Measurements from ENCODE around the gene KSR2. TPM values are rescaled to one million over a fixed set of nuclear protein-coding genes. Genes with fewer than 3 reads are reported as not detected.
A peak's percentile ranks its signal among the peaks of the same experiment; 100 is the strongest.
"Not testable (repeated sequence)": the region's sequence is repeated elsewhere in the genome, so short reads cannot be mapped to it uniquely, and the experiment has no call there.

Gene KSR2
- total and polyA plus RNA-seq, 7 donors, result under 0.01 to 0.04 (median 0.02) TPM; not detected in 2

DNA sequence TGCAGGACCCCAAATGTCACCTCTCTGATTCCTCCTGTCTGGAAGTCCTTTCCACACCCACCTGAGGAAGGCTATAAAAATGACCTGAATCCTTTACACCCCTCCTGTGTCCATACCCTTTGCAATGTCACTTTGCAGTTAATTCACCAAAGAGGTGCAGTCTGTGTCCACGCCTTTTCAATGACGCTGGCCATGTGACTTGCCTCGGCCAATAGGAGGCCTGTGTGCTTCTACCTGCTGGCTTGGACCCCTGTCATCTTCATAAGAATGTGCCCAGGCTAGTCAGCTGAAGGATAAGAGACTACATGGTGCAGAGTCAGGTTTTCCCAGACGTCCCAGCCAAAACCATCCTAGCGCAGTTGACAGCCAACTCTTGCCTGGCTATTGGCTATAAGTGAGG lies 101.4 kb downstream of the KSR2 start:
- no peaks in the 10 kb centered on the region for H3K9me3 ChIP-seq
- intact Hi-C loops (cut with DNase I), result no loop called here
- WGBS, 3 donors, result 61 to 80% (median 70%) methylated on average over 5 of the region's 5 CpGs
- H3K36me3 ChIP-seq (ENCODE audit: insufficient read depth in 1 of 2, low read depth in 1 of 2), result no peaks in the 10 kb centered on the region
- ATAC-seq, result no peak
- H3K27me3 ChIP-seq (ENCODE audit: insufficient read depth in 3 of 3, low read length in 2 of 3), result no peaks in the 10 kb centered on the region
- no peak for DNase-seq
- H3K27ac ChIP-seq, result no peak overlapping the region
- no peaks in the 10 kb centered on the region for H3K4me1 ChIP-seq
- TF ChIP-seq, protein P1, sequence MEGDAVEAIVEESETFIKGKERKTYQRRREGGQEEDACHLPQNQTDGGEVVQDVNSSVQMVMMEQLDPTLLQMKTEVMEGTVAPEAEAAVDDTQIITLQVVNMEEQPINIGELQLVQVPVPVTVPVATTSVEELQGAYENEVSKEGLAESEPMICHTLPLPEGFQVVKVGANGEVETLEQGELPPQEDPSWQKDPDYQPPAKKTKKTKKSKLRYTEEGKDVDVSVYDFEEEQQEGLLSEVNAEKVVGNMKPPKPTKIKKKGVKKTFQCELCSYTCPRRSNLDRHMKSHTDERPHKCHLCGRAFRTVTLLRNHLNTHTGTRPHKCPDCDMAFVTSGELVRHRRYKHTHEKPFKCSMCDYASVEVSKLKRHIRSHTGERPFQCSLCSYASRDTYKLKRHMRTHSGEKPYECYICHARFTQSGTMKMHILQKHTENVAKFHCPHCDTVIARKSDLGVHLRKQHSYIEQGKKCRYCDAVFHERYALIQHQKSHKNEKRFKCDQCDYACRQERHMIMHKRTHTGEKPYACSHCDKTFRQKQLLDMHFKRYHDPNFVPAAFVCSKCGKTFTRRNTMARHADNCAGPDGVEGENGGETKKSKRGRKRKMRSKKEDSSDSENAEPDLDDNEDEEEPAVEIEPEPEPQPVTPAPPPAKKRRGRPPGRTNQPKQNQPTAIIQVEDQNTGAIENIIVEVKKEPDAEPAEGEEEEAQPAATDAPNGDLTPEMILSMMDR (IDR thresholded peaks at IDR 0.05), result no peak
- H3K4me3 ChIP-seq, result no peak overlapping the region

DNA sequence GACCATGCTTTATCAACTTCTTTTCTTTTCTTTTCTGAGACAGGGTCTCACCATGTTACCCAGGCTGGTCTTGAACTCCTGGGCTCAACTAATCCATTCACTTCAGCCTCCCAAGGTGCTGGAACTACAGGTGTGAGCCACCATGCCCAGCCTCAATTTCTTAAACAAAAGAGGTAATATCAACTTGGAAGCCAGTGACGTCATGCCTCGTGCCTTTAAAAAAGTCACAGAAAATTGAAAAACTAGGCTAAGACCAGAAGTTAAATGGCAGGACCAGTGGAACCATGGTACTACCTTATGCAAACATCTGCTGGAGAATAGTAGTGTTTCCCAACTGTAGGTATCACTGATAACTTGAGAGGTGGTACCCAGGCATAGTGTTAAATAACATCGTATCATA lies 103.3 kb downstream of the KSR2 start:
- TF ChIP-seq, protein P1 (IDR thresholded peaks at IDR 0.05), result no peak
- Histone ChIP-seq H3K36me3 (ENCODE audit: insufficient read depth in 1 of 2, low read depth in 1 of 2) (no peaks in the 10 kb centered on the region), H3K27ac (no peak overlapping the region), H3K4me1 (no peaks in the 10 kb centered on the region), H3K27me3 (ENCODE audit: insufficient read depth in 3 of 3, low read length in 2 of 3) (no peaks in the 10 kb centered on the region), H3K9me3 (no peaks in the 10 kb centered on the region), H3K4me3 (no peak overlapping the region)
- intact Hi-C loops (cut with DNase I), result no loop called here
- ATAC-seq (no peak), DNase-seq (no peak)
- 66 to 77% (median 70%) methylated on average over 3 of the region's 3 CpGs for WGBS, 3 donors

- Histone ChIP-seq H3K4me3 (no peak overlapping the region), H3K27ac (no peak overlapping the region), H3K4me1 (no peaks in the 10 kb centered on the region), H3K9me3 (no peaks in the 10 kb centered on the region), H3K36me3 (ENCODE audit: insufficient read depth in 1 of 2, low read depth in 1 of 2) (no peaks in the 10 kb centered on the region), H3K27me3 (ENCODE audit: insufficient read depth in 3 of 3, low read length in 2 of 3) (no peaks in the 10 kb centered on the region)
- intact Hi-C loops (cut with DNase I), result no loop called here
- TF ChIP-seq, protein P1 (IDR thresholded peaks at IDR 0.05), result no peak
- WGBS, 3 donors, result 60 to 72% (median 66%) methylated on average over 10 of the region's 10 CpGs
- peak in 1 of 4 donors; percentile 30 for ATAC-seq
- no peak for DNase-seq
These were observed 105.6 kb downstream of the KSR2 start for GRCh38 chr12:117863002-117863709.

- Histone ChIP-seq H3K4me1 (no peaks in the 10 kb centered on the region), H3K9me3 (no peaks in the 10 kb centered on the region), H3K27me3 (ENCODE audit: insufficient read depth in 3 of 3, low read length in 2 of 3) (no peaks in the 10 kb centered on the region), H3K4me3 (no peak overlapping the region), H3K36me3 (ENCODE audit: insufficient read depth in 1 of 2, low read depth in 1 of 2) (no peaks in the 10 kb centered on the region), H3K27ac (no peak overlapping the region)
- TF ChIP-seq, protein P1 (IDR thresholded peaks at IDR 0.05), result no peak
- no peak for DNase-seq
- ATAC-seq, result no peak
- intact Hi-C loops (cut with DNase I), result no loop called here
These were observed 107.1 kb downstream of the KSR2 start for GRCh38 chr12:117861691-117862090.

DNA sequence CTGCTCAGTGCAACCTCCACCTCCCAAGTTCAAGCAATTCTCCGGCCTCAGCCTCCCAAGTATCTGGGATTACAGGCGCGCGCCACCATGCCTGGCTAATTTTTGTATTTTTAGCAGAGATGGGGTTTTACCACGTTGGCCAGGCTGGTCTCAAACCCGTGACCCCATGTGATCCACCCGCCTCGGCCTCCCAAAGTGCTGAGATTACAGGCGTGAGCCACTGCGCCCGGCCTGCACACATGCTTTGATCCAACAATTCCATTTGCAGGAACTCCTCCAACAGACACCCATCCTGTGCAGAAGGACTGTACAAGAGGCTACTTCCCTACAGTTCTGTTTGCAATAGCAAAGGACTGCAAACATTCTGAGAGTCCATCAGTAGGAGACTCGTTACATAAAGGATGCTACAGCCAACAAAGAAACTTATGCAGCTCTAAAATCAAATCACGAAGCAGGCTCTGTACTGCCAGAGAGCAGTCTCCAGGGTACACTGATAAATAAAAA lies 108.0 kb downstream of the KSR2 start:
- intact Hi-C loops (cut with DNase I); H3K27ac ChIP-seq; H3K9me3 ChIP-seq; H3K4me1 ChIP-seq; H3K36me3 ChIP-seq (ENCODE audit: insufficient read depth in 1 of 2, low read depth in 1 of 2); H3K4me3 ChIP-seq; H3K27me3 ChIP-seq (ENCODE audit: insufficient read depth in 3 of 3, low read length in 2 of 3); ATAC-seq; DNase-seq: not testable (repeated sequence)
- 86 to 89% (median 89%) methylated on average over 13 of the region's 13 CpGs for WGBS, 3 donors

All from psoas muscle (tissue), 8 donors.